K562 (cell line): ENCODE results near the gene FAM149B1. TPM values are rescaled to one million over a fixed set of nuclear protein-coding genes. Genes with fewer than 3 reads are reported as not detected.

Experiments used
- CTCF ChIP-seq, 3 experiments: IDR thresholded peaks in 2 of 3; conservative IDR thresholded peaks in 1 of 3; 2 replicates each; pipeline ENCODE4 v1.5.1; 2011 to 2012; ENCODE audit warnings: low read length in 3 of 3, mild to moderate bottlenecking in 3 of 3, control low read depth in 2 of 3, improper control_type of control experiment in 1 of 3, inconsistent platforms in 1 of 3, low read depth in 1 of 3, mixed read lengths in 1 of 3, moderate library complexity in 1 of 3; ENCODE audit not compliant: insufficient read depth in 2 of 3
- E2F8 ChIP-seq: fragments of 450-650 bp; IDR thresholded peaks from 2 replicates; pipeline ENCODE4 v1.7.1; 2018; ENCODE audit warnings: mild to moderate bottlenecking, low read depth; ENCODE audit not compliant: partially characterized antibody
- HIVEP1 ChIP-seq: fragments of 250-450 bp; sonication (Bioruptor Pico); IDR thresholded peaks from 2 replicates; pipeline ENCODE4 v1.4.0; 2020; ENCODE audit warnings: mild to moderate bottlenecking
- MYC ChIP-seq, 2 experiments: fragments of 250-450 bp in 1 of 2; sonication (Bioruptor Pico) in 1 of 2; IDR thresholded peaks; 2 replicates each; pipeline versions ENCODE4 v1.5.1 to v1.6.1; 2012 to 2021; ENCODE audit warnings: low read depth in 2 of 2, borderline replicate concordance in 1 of 2, improper control_type of control experiment in 1 of 2, low read length in 1 of 2, mild to moderate bottlenecking in 1 of 2, moderate library complexity in 1 of 2
- NCOA2 ChIP-seq, 2 experiments: fragments of 450-650 bp; IDR thresholded peaks; 2 replicates each; pipeline ENCODE4 v1.6.1; 2018; ENCODE audit warnings: mild to moderate bottlenecking in 2 of 2, moderate library complexity in 1 of 2; ENCODE audit not compliant: partially characterized antibody in 2 of 2
- PATZ1 ChIP-seq: fragments of 250-450 bp; sonication (Bioruptor Pico); IDR thresholded peaks from 2 replicates; pipeline ENCODE4 v1.5.0; 2020; ENCODE audit warnings: mild to moderate bottlenecking, borderline replicate concordance
- RFX7 ChIP-seq: fragments of 250-450 bp; sonication (Bioruptor Pico); IDR thresholded peaks from 2 replicates; pipeline ENCODE4 v1.5.1; 2021; ENCODE audit warnings: mild to moderate bottlenecking
- RNF219 ChIP-seq: fragments of 250-450 bp; sonication (Bioruptor Pico); IDR thresholded peaks from 2 replicates; pipeline ENCODE4 v1.5.0; 2022; ENCODE audit warnings: mild to moderate bottlenecking
- SAFB2 ChIP-seq: fragments of 200-400 bp; formaldehyde crosslinking; IDR thresholded peaks from 2 replicates; pipeline ENCODE4 v1.6.1; 2018; ENCODE audit warnings: borderline replicate concordance, low read length, low read depth, moderate library complexity; ENCODE audit not compliant: severe bottlenecking
- SP1 ChIP-seq: sonication (generic); formaldehyde crosslinking; IDR thresholded peaks from 2 replicates; pipeline ENCODE4 v1.8.1; 2022; ENCODE audit warnings: mild to moderate bottlenecking, missing genetic modification reagents
- TRIM28 ChIP-seq: fragments of 450-650 bp; IDR thresholded peaks from 2 replicates; pipeline ENCODE4 v1.6.1; 2017
- XRCC3 ChIP-seq: fragments of 450-650 bp; IDR thresholded peaks from 2 replicates; pipeline ENCODE4 v1.6.1; 2017; ENCODE audit warnings: mild to moderate bottlenecking, moderate library complexity
- ZNF316 ChIP-seq: fragments of 450-650 bp; IDR thresholded peaks from 2 replicates; pipeline ENCODE4 v1.6.1; 2016
- ZNF347 ChIP-seq: fragments of 450-650 bp; formaldehyde crosslinking; IDR thresholded peaks from 2 replicates; pipeline ENCODE4 v1.4.0; 2020; ENCODE audit warnings: low read depth, mild to moderate bottlenecking, moderate library complexity
- ZNF740 ChIP-seq, 3 experiments: fragments of 200-800 bp in 1 of 3; sonication (Bioruptor generic) in 1 of 3; sonication (generic) in 1 of 3; formaldehyde crosslinking in 1 of 3; IDR thresholded peaks; 2 replicates each; pipeline versions ENCODE4 v1.6.1 to v1.8.0; 2016 to 2022; ENCODE audit warnings: mild to moderate bottlenecking in 2 of 3, missing compliant biosample characterization in 2 of 3, missing genetic modification characterization in 2 of 3, missing genetic modification reagents in 1 of 3
- polyA plus RNA-seq, 8 experiments: library from polyadenylated mRNA; depleted of rRNA in 4 of 8; stranded (reverse) in 5 of 8; unstranded in 3 of 8; fragments of >200 nt; fragmentation: Nextera tagmentation in 2 of 8; fragmentation: Illumina TruSeq in 1 of 8; extraction: Ambion mirVana in 2 of 8; extraction: Trizol in 1 of 8; gene quantifications; 2 replicates each; pipeline versions ENCODE4 v1.2.1 to v1.2.3, GENCODE V29; 2011 to 2014; ENCODE audit warnings: inconsistent platforms in 1 of 8, missing spikeins in 1 of 8
- total RNA-seq, 7 experiments: library from RNA; depleted of rRNA in 6 of 7; stranded (reverse); fragments of >200 nt in 6 of 7; fragmentation: Illumina TruSeq in 2 of 7; extraction: Trizol in 2 of 7; gene quantifications; 2 replicates each; pipeline versions ENCODE4 v1.2.1 to v1.2.3, GENCODE V29; 2011 to 2021; ENCODE audit warnings: low replicate concordance in 1 of 7

FAM149B1 gene
- total and polyA plus RNA-seq, 9 of the 15 experiments (the other 6 are each of a cell fraction or from before 2014, with no cell fraction given): 4.2 to 18.5 (median 9.3) TPM

GRCh38 chr10:73167783-73168464 is at the start of gene FAM149B1, which contains the start of gene ECD (continued):
- TF ChIP-seq E2F8: peak; percentile 97
- peak; percentile 77 for TF ChIP-seq SP1 (CRISPR knock-in tag)
- peak; percentile 69; the same call in 1 of the 2 replicates for TF ChIP-seq ZNF740 (CRISPR knock-in tag; IDR thresholded peaks at IDR 0.05)
- TF ChIP-seq ZNF740 (tag; IDR thresholded peaks at IDR 0.05): no peak
- TF ChIP-seq ZNF316: 0 out of 2 replicates have a peak, but pooled peaks have one; percentile 1
- TF ChIP-seq NCOA2 (IDR thresholded peaks at IDR 0.05; ENCODE audit: partially characterized antibody in 2 of 2): no peak
- no peak for TF ChIP-seq XRCC3
- TF ChIP-seq RNF219 (CRISPR knock-in tag): no peak
- TF ChIP-seq PATZ1: no peak
- no peak for TF ChIP-seq ZNF347 (CRISPR knock-in tag)
- no peak for TF ChIP-seq SAFB2
- TF ChIP-seq MYC (IDR thresholded peaks at IDR 0.05; ENCODE audit: low read depth, low read length): peak; percentile 78; the same call in 1 of the 2 replicates
- peak; percentile 31; the same call in 1 of the 2 replicates for TF ChIP-seq MYC (CRISPR knock-in tag; IDR thresholded peaks at IDR 0.05; ENCODE audit: borderline replicate concordance, low read depth)
- TF ChIP-seq HIVEP1 (CRISPR knock-in tag): no peak
- peak; percentile 48 to 66 (median 56) for TF ChIP-seq CTCF (IDR thresholded peaks at IDR 0.05 in 2 of 3, conservative IDR thresholded peaks at IDR 0.05 in 1 of 3; ENCODE audit: insufficient read depth in 2 of 3, low read depth in 1 of 3, low read length in 3 of 3)
- peak; percentile 60; the same call in 1 of the 2 replicates for TF ChIP-seq RFX7 (CRISPR knock-in tag)
- TF ChIP-seq TRIM28: no peak
